ENCODE measurements around the gene BACE2.

- TF ChIP-seq SRSF4 (IDR thresholded peaks at IDR 0.05; ENCODE audit: low read depth, low read length, poor library complexity, severe bottlenecking) (no peak), NFYB (CRISPR knock-in tag; IDR thresholded peaks at IDR 0.05) (no peak), E2F5 (CRISPR knock-in tag; conservative IDR thresholded peaks at IDR 0.05) (no peak), MYC (CRISPR knock-in tag; IDR thresholded peaks at IDR 0.05; ENCODE audit: borderline replicate concordance) (no peak), NCOR1 (IDR thresholded peaks at IDR 0.05; ENCODE audit: borderline replicate concordance, low read length) (no peak), TCF12 (IDR thresholded peaks at IDR 0.05) (no peak), TCF12 (CRISPR knock-in tag; IDR thresholded peaks at IDR 0.05) (no peak), ZXDC (CRISPR knock-in tag; IDR thresholded peaks at IDR 0.05) (no peak)
- TF ChIP-seq, protein P1, sequence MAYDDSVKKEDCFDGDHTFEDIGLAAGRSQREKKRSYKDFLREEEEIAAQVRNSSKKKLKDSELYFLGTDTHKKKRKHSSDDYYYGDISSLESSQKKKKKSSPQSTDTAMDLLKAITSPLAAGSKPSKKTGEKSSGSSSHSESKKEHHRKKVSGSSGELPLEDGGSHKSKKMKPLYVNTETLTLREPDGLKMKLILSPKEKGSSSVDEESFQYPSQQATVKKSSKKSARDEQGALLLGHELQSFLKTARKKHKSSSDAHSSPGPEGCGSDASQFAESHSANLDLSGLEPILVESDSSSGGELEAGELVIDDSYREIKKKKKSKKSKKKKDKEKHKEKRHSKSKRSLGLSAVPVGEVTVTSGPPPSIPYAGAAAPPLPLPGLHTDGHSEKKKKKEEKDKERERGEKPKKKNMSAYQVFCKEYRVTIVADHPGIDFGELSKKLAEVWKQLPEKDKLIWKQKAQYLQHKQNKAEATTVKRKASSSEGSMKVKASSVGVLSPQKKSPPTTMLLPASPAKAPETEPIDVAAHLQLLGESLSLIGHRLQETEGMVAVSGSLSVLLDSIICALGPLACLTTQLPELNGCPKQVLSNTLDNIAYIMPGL (CRISPR knock-in tag; IDR thresholded peaks at IDR 0.05; ENCODE audit: borderline replicate concordance in 1 of 2, low read depth in 1 of 2): no peak
Measured at GRCh38 chr21:41280115-41280919, 112.4 kb downstream of the BACE2 start.
